ENCODE data around the gene NFIX. TPM values are rescaled to one million over a fixed set of nuclear protein-coding genes. Genes with fewer than 3 reads are reported as not detected.

NFIX gene
- total and polyA plus RNA-seq, 2 experiments from 2014 or later, result 0.06 to 0.14 TPM

GRCh38 chr19:13037161-13037560 lies 41.9 kb downstream of the NFIX start (continued):
- no peak for TF ChIP-seq REST (IDR thresholded peaks at IDR 0.05; ENCODE audit: unreplicated experiment)
- no peak for TF ChIP-seq STAT1 (IDR thresholded peaks at IDR 0.05; ENCODE audit: unreplicated experiment)
- TF ChIP-seq, protein P1, sequence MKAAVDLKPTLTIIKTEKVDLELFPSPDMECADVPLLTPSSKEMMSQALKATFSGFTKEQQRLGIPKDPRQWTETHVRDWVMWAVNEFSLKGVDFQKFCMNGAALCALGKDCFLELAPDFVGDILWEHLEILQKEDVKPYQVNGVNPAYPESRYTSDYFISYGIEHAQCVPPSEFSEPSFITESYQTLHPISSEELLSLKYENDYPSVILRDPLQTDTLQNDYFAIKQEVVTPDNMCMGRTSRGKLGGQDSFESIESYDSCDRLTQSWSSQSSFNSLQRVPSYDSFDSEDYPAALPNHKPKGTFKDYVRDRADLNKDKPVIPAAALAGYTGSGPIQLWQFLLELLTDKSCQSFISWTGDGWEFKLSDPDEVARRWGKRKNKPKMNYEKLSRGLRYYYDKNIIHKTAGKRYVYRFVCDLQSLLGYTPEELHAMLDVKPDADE (IDR thresholded peaks at IDR 0.05), result no peak
- no peak for TF ChIP-seq EZH2phosphoT487 (IDR thresholded peaks at IDR 0.05; ENCODE audit: unreplicated experiment)

GRCh38 chr19:13037731-13038130 lies 42.5 kb downstream of the NFIX start:
- peaks cover 10% of the 10 kb centered on the region; the same call in 1 of the 2 replicates for H3K4me1 ChIP-seq (ENCODE audit: insufficient read depth)
- H2AFZ ChIP-seq, result no peak overlapping the region
- H3K27ac Mint-ChIP-seq, result no peak overlapping the region
- H3K4me3 ChIP-seq, result no peak overlapping the region
- no peak for ATAC-seq
- no peak for TF ChIP-seq POLR2AphosphoS5 (IDR thresholded peaks at IDR 0.05; ENCODE audit: low read depth)
- TF ChIP-seq, protein P2, sequence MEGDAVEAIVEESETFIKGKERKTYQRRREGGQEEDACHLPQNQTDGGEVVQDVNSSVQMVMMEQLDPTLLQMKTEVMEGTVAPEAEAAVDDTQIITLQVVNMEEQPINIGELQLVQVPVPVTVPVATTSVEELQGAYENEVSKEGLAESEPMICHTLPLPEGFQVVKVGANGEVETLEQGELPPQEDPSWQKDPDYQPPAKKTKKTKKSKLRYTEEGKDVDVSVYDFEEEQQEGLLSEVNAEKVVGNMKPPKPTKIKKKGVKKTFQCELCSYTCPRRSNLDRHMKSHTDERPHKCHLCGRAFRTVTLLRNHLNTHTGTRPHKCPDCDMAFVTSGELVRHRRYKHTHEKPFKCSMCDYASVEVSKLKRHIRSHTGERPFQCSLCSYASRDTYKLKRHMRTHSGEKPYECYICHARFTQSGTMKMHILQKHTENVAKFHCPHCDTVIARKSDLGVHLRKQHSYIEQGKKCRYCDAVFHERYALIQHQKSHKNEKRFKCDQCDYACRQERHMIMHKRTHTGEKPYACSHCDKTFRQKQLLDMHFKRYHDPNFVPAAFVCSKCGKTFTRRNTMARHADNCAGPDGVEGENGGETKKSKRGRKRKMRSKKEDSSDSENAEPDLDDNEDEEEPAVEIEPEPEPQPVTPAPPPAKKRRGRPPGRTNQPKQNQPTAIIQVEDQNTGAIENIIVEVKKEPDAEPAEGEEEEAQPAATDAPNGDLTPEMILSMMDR (conservative IDR thresholded peaks at IDR 0.05; ENCODE audit: low read depth in 2 of 2), result no peak
- no peak for TF ChIP-seq JUNB (IDR thresholded peaks at IDR 0.05; ENCODE audit: unreplicated experiment)
- no peak for TF ChIP-seq CREB1 (CRISPR knock-in tag; IDR thresholded peaks at IDR 0.05; ENCODE audit: low read depth)
- no peak for TF ChIP-seq NANOG (IDR thresholded peaks at IDR 0.05; ENCODE audit: borderline replicate concordance)
- peaks cover 8% of the 10 kb centered on the region for H3K4me1 Mint-ChIP-seq
- no peaks in the 10 kb centered on the region for H3K9me3 Mint-ChIP-seq
- no peak overlapping the region for H3K4me2 ChIP-seq
- H3K9me2 ChIP-seq (ENCODE audit: insufficient read depth), result no peaks in the 10 kb centered on the region
- H4K20me1 ChIP-seq (replicated peaks; ENCODE audit: insufficient read depth), result no peaks in the 10 kb centered on the region
- no peaks in the 10 kb centered on the region for H3K36me3 Mint-ChIP-seq (ENCODE audit: low read depth)
- H3K27ac ChIP-seq (ENCODE audit: low read depth), result no peak overlapping the region
- H3K79me2 ChIP-seq (replicated peaks; ENCODE audit: insufficient read depth), result no peaks in the 10 kb centered on the region
- no peaks in the 10 kb centered on the region for H3K36me3 ChIP-seq (ENCODE audit: insufficient read depth)
- H3K27me3 Mint-ChIP-seq (ENCODE audit: insufficient read depth, low read depth, poor library complexity), result peaks cover 45% of the 10 kb centered on the region
- DNase-seq (ENCODE audit: low spot score), result no peak
- peaks cover 38% of the 10 kb centered on the region; the same call in 1 of the 2 replicates for H3K27me3 ChIP-seq (ENCODE audit: insufficient read depth)
- 0 out of 2 replicates have a peak, but pooled peaks cover 4% of the 10 kb centered on the region for H3F3A ChIP-seq (replicated peaks; ENCODE audit: low read depth)
- H3K4me3 Mint-ChIP-seq, result no peak overlapping the region

All from GM23338 (cell line).